OCI-LY7 (cell line): ENCODE data around the gene TPM1. TPM values are rescaled to one million over a fixed set of nuclear protein-coding genes. Genes with fewer than 3 reads are reported as not detected.

ENCODE experiments used
- BruUV-seq: library from RNA; stranded (reverse); fragments of 400-500 nt; replicated peaks from 2 replicates; lab custom pipeline; 2021; lab: Mats Ljungman, UMichigan
- CTCF ChIA-PET: fragments of 300-600 bp; sonication (Branson Sonifier 250); formaldehyde crosslinking; loops from one replicate; lab custom pipeline; 2022; ENCODE audit warnings: antibody characterized with exemption; ENCODE audit not compliant: unreplicated experiment; lab: Charles Lee
- POLR2A ChIA-PET: fragments of 300-600 bp; sonication (Branson Sonifier 250); formaldehyde crosslinking; loops from one replicate; lab custom pipeline; 2022; ENCODE audit warnings: antibody characterized with exemption; lab: Charles Lee
- DNase-seq: peaks from one replicate; pipeline ENCODE4 v3.0.0-alpha.2; 2015; ENCODE audit warnings: low spot score
- H2AFZ ChIP-seq: fragments of 200-600 bp; sonication (generic), shearing (Covaris generic); 2 replicates; pipeline ENCODE4 v1.6.1; 2014; ENCODE audit warnings: mild to moderate bottlenecking, antibody characterized with exemption, low read length, moderate library complexity
- H3K27ac ChIP-seq: fragments of 200-600 bp; sonication (generic); 2 replicates; pipeline ENCODE4 v1.5.1; 2014; ENCODE audit warnings: mixed run types, low read depth, mild to moderate bottlenecking, moderate library complexity, low read length, inconsistent platforms; ENCODE audit not compliant: poor library complexity, severe bottlenecking
- H3K36me3 ChIP-seq: fragments of 200-600 bp; sonication (generic); 2 replicates; pipeline ENCODE4 v1.6.1; 2014; ENCODE audit warnings: mild to moderate bottlenecking, antibody characterized with exemption, low read length, moderate library complexity, mixed read lengths; ENCODE audit not compliant: insufficient read depth
- H3K4me1 ChIP-seq: fragments of 200-600 bp; sonication (generic); 2 replicates; pipeline ENCODE4 v1.5.1; 2014; ENCODE audit warnings: mild to moderate bottlenecking, low read length; ENCODE audit not compliant: insufficient read depth, poor library complexity, severe bottlenecking
- H3K4me2 ChIP-seq: fragments of 200-600 bp; sonication (generic); 2 replicates; pipeline ENCODE4 v1.6.1; 2014; ENCODE audit warnings: mild to moderate bottlenecking, low read length
- H3K4me3 ChIP-seq: fragments of 200-600 bp; sonication (generic); 2 replicates; pipeline ENCODE4 v1.5.1; 2014; ENCODE audit warnings: mild to moderate bottlenecking, low read depth, low read length; ENCODE audit not compliant: poor library complexity, severe bottlenecking
- H3K79me2 ChIP-seq: fragments of 200-600 bp; sonication (generic); 2 replicates; pipeline ENCODE4 v1.6.1; 2016; ENCODE audit warnings: low read depth, mild to moderate bottlenecking, low read length, moderate library complexity, mixed read lengths; ENCODE audit not compliant: insufficient read depth
- H3K9me2 ChIP-seq: fragments of 200-600 bp; sonication (generic); 2 replicates; pipeline ENCODE4 v1.6.1; 2016; ENCODE audit warnings: mild to moderate bottlenecking, low read length, mixed read lengths; ENCODE audit not compliant: insufficient read depth
- H3K9me3 ChIP-seq: fragments of 200-600 bp; sonication (generic); 2 replicates; pipeline ENCODE4 v1.6.1; 2014; ENCODE audit warnings: mild to moderate bottlenecking, mixed run types, low read length, mixed read lengths
- H4K20me1 ChIP-seq: fragments of 200-600 bp; sonication (generic); 2 replicates; pipeline ENCODE4 v1.6.1; 2014; ENCODE audit warnings: mild to moderate bottlenecking, antibody characterized with exemption, low read length, moderate library complexity, mixed read lengths; ENCODE audit not compliant: insufficient read depth
- CTCF ChIP-seq: fragments of 200-600 bp; sonication (generic); conservative IDR thresholded peaks from 2 replicates; pipeline ENCODE4 v1.5.1; 2014; ENCODE audit warnings: mild to moderate bottlenecking, antibody characterized with exemption, low read length, moderate library complexity, mixed read lengths
- EZH2phosphoT487 ChIP-seq: fragments of 200-600 bp; sonication (generic); IDR thresholded peaks from 2 replicates; pipeline ENCODE4 v1.6.1; 2018; ENCODE audit warnings: low read depth, borderline replicate concordance, mild to moderate bottlenecking, mixed run types, antibody characterized with exemption, low read length, moderate library complexity, mixed read lengths
- intact Hi-C: fragments of 100-400 bp; cut with micrococcal nuclease; formaldehyde crosslinking; loops from one replicate; pipeline ENCODE4 v1.10.0; 2022; ENCODE audit not compliant: unreplicated experiment
- total RNA-seq, 2 experiments: library from RNA; depleted of rRNA in 1 of 2; stranded (reverse); fragments of >200 nt in 1 of 2; shearing (Covaris generic) in 1 of 2; gene quantifications; 2 replicates each; pipeline ENCODE4 v1.2.3, GENCODE V29; 2014 to 2022

The TPM1 gene
- total RNA-seq, 2 experiments from 2014 or later: 19.3 to 19.9 TPM

- ChIA-PET POLR2A (no interaction called here), CTCF (no interaction called here)
- Histone ChIP-seq H3K4me2 (no peak overlapping the region), H3K9me2 (no peaks in the 10 kb centered on the region), H4K20me1 (no peaks in the 10 kb centered on the region), H3K4me3 (no peak overlapping the region), H3K79me2 (no peaks in the 10 kb centered on the region), H3K4me1 (no peaks in the 10 kb centered on the region), H3K36me3 (0 out of 2 replicates have a peak, but pooled peaks cover 7% of the 10 kb centered on the region), H3K9me3 (no peaks in the 10 kb centered on the region), H3K27ac (no peak overlapping the region), H2AFZ (no peak overlapping the region)
- no peak for TF ChIP-seq EZH2phosphoT487
- TF ChIP-seq CTCF: no peak
- intact Hi-C loops: no loop called here
- BruUV-seq: no TSS peak
- no peak for DNase-seq
These were observed 14.3 kb downstream of the TPM1 start for GRCh38 chr15:63056829-63057228.

- no peaks in the 10 kb centered on the region for H3K4me1 ChIP-seq
- H3K27ac ChIP-seq: no peak overlapping the region
- H3K9me2 ChIP-seq: no peaks in the 10 kb centered on the region
- TF ChIP-seq CTCF: no peak
- TF ChIP-seq EZH2phosphoT487: no peak
- no peak overlapping the region for H3K4me2 ChIP-seq
- ChIA-PET POLR2A (interaction anchor here (0.7 kb wide), 1 partner anchor 48 kb away, joined by 3 read pairs; no protein-coding TSS in a partner anchor), CTCF (no interaction called here)
- H4K20me1 ChIP-seq: no peaks in the 10 kb centered on the region
- H3K9me3 ChIP-seq: no peaks in the 10 kb centered on the region
- H2AFZ ChIP-seq: no peak overlapping the region
- no peak overlapping the region for H3K4me3 ChIP-seq
- intact Hi-C loops: no loop called here
- H3K79me2 ChIP-seq: no peaks in the 10 kb centered on the region
- DNase-seq: no peak
- 0 out of 2 replicates have a peak, but pooled peaks cover 7% of the 10 kb centered on the region for H3K36me3 ChIP-seq
- BruUV-seq: no TSS peak
These were observed 15.2 kb downstream of the TPM1 start for GRCh38 chr15:63057468-63058345.

- H3K36me3 ChIP-seq: 0 out of 2 replicates have a peak, but pooled peaks cover 7% of the 10 kb centered on the region
- CTCF ChIA-PET: interaction anchor here (0.7 kb wide), 1 partner anchor 12 kb away, joined by 3 read pairs; no protein-coding TSS in a partner anchor
These were observed 16.5 kb downstream of the TPM1 start for GRCh38 chr15:63059075-63059474.

More at GRCh38 chr15:63059075-63059474, 16.5 kb downstream of the TPM1 start:
- H3K4me3 ChIP-seq: no peak overlapping the region
- DNase-seq: no peak
- no peak overlapping the region for H3K27ac ChIP-seq
- POLR2A ChIA-PET: interaction anchor here (1.3 kb wide), 1 partner anchor 14 kb away, joined by 3 read pairs; no protein-coding TSS in a partner anchor
- TF ChIP-seq CTCF: no peak
- no peak for TF ChIP-seq EZH2phosphoT487
- no peaks in the 10 kb centered on the region for H3K79me2 ChIP-seq
- intact Hi-C loops: no loop called here
- H3K9me3 ChIP-seq: no peaks in the 10 kb centered on the region
- BruUV-seq: no TSS peak
- H2AFZ ChIP-seq: no peak overlapping the region
- H4K20me1 ChIP-seq: no peaks in the 10 kb centered on the region
- H3K4me1 ChIP-seq: no peaks in the 10 kb centered on the region
- no peaks in the 10 kb centered on the region for H3K9me2 ChIP-seq
- H3K4me2 ChIP-seq: no peak overlapping the region
